Activated CD8-positive, alpha-beta memory T cell treated with anti-CD3 and anti-CD28 coated beads for 36 hours (primary cell): ENCODE data around the gene LUZP2. TPM values are rescaled to one million over a fixed set of nuclear protein-coding genes. Genes with fewer than 3 reads are reported as not detected.

Experiments used
- CTCF ChIA-PET: fragments of 350-600 bp; sonication (Branson Sonifier 250); formaldehyde crosslinking; loops from one replicate; lab custom pipeline; 2021; ENCODE audit warnings: antibody characterized with exemption; lab: Charles Lee
- POLR2A ChIA-PET: fragments of 350-600 bp; sonication (Branson Sonifier 250); formaldehyde crosslinking; loops from one replicate; lab custom pipeline; 2021; ENCODE audit warnings: antibody characterized with exemption; lab: Charles Lee
- total RNA-seq, 2 experiments: library from RNA; stranded (reverse); gene quantifications; one replicate each; pipeline ENCODE4 v1.2.3, GENCODE V29; 2021

Gene LUZP2
- total RNA-seq, 2 experiments from 2014 or later: not detected

GRCh38 chr11:24623121-24623520 is 126.3 kb downstream of the LUZP2 start:
- ChIA-PET CTCF (no interaction called here), POLR2A (no interaction called here)

GRCh38 chr11:24624432-24624831 is 127.6 kb downstream of the LUZP2 start:
- CTCF ChIA-PET: no interaction called here
- POLR2A ChIA-PET: no interaction called here

GRCh38 chr11:24625975-24626374 is 129.1 kb downstream of the LUZP2 start:
- ChIA-PET CTCF (no interaction called here), POLR2A (no interaction called here)

- ChIA-PET POLR2A (no interaction called here), CTCF (no interaction called here)
Measured at GRCh38 chr11:24628224-24628776, 131.4 kb downstream of the LUZP2 start.

GRCh38 chr11:24634606-24635160 is 137.8 kb downstream of the LUZP2 start:
- ChIA-PET POLR2A (no interaction called here), CTCF (no interaction called here)

- POLR2A ChIA-PET: no interaction called here
Measured at GRCh38 chr11:24635588-24636290, 138.9 kb downstream of the LUZP2 start.

GRCh38 chr11:24636291-24636629 is 139.4 kb downstream of the LUZP2 start:
- ChIA-PET POLR2A (no interaction called here), CTCF (no interaction called here)

More at GRCh38 chr11:24635588-24636290, 138.9 kb downstream of the LUZP2 start:
- CTCF ChIA-PET: no interaction called here

- CTCF ChIA-PET: no interaction called here
- POLR2A ChIA-PET: no interaction called here
Measured at GRCh38 chr11:24637520-24637919, 140.7 kb downstream of the LUZP2 start.

GRCh38 chr11:24642648-24643047 is 145.8 kb downstream of the LUZP2 start:
- POLR2A ChIA-PET: no interaction called here

GRCh38 chr11:24645563-24645962 is 148.7 kb downstream of the LUZP2 start:
- ChIA-PET CTCF (no interaction called here), POLR2A (no interaction called here)

More at GRCh38 chr11:24642648-24643047, 145.8 kb downstream of the LUZP2 start:
- CTCF ChIA-PET: no interaction called here

GRCh38 chr11:24651873-24652272 is 155.0 kb downstream of the LUZP2 start:
- POLR2A ChIA-PET: no interaction called here
- CTCF ChIA-PET: no interaction called here

GRCh38 chr11:24653901-24654300 is 157.0 kb downstream of the LUZP2 start:
- POLR2A ChIA-PET: no interaction called here
- CTCF ChIA-PET: no interaction called here

- ChIA-PET CTCF (no interaction called here), POLR2A (no interaction called here)
Measured at GRCh38 chr11:24661331-24661730, 164.5 kb downstream of the LUZP2 start.

GRCh38 chr11:24664399-24664798 is 167.5 kb downstream of the LUZP2 start:
- CTCF ChIA-PET: no interaction called here
- POLR2A ChIA-PET: no interaction called here

- CTCF ChIA-PET: no interaction called here
Measured at GRCh38 chr11:24667353-24667968, 170.6 kb downstream of the LUZP2 start.

GRCh38 chr11:24678703-24679348 is 182.0 kb downstream of the LUZP2 start:
- CTCF ChIA-PET: no interaction called here
- POLR2A ChIA-PET: no interaction called here

More at GRCh38 chr11:24667353-24667968, 170.6 kb downstream of the LUZP2 start:
- POLR2A ChIA-PET: no interaction called here

GRCh38 chr11:24679821-24680351 is 183.0 kb downstream of the LUZP2 start:
- CTCF ChIA-PET: no interaction called here
- POLR2A ChIA-PET: no interaction called here

- CTCF ChIA-PET: no interaction called here
- POLR2A ChIA-PET: no interaction called here
Measured at GRCh38 chr11:24683583-24683982, 186.7 kb downstream of the LUZP2 start.

GRCh38 chr11:24685821-24686220 is 189.0 kb downstream of the LUZP2 start:
- POLR2A ChIA-PET: no interaction called here
- CTCF ChIA-PET: no interaction called here

- ChIA-PET CTCF (no interaction called here), POLR2A (no interaction called here)
Measured at GRCh38 chr11:24687531-24688147, 190.8 kb downstream of the LUZP2 start.
